Upper lobe of left lung (tissue), 6 donors: ENCODE data around the gene FKBP5. TPM values are rescaled to one million over a fixed set of nuclear protein-coding genes. Genes with fewer than 3 reads are reported as not detected.

Experiments used
- ATAC-seq, 2 donors: fragments of 200-7000 bp; cut with Tn5 transposase; one replicate each; pipeline ENCODE4 v1.9.1; 2022; ENCODE audit warnings: mild to moderate bottlenecking in 2 of 2, moderate library complexity in 2 of 2; ENCODE audit not compliant: low FRiP score in 2 of 2
- DNase-seq, 2 donors: peaks; one replicate each; pipeline ENCODE4 v3.0.0-alpha.2; 2019 to 2020
- H3K27ac ChIP-seq, 4 donors: fragments of 200-600 bp; sonication (generic); one replicate each; pipeline ENCODE4 v1.5.1; 2016 to 2019
- H3K27me3 ChIP-seq, 4 donors: fragments of 200-600 bp; sonication (generic); one replicate each; pipeline ENCODE4 v1.5.1; 2017 to 2019
- H3K36me3 ChIP-seq, 4 donors: fragments of 200-600 bp; sonication (generic); one replicate each; pipeline ENCODE4 v1.5.1; 2016 to 2019
- H3K4me1 ChIP-seq, 4 donors: fragments of 200-600 bp; sonication (generic); one replicate each; pipeline ENCODE4 v1.5.1; 2018 to 2019
- H3K4me3 ChIP-seq, 4 donors: fragments of 200-600 bp; sonication (generic); one replicate each; pipeline ENCODE4 v1.5.1; 2017 to 2019; ENCODE audit warnings: mild to moderate bottlenecking in 2 of 4, moderate library complexity in 1 of 4
- H3K9me3 ChIP-seq, 4 donors: fragments of 200-600 bp; sonication (generic); one replicate each; pipeline ENCODE4 v1.5.1; 2018 to 2019
- CTCF ChIP-seq, 6 experiments: fragments of 450-650 bp in 4 of 6; fragments of 200-600 bp in 2 of 6; sonication (generic) in 2 of 6; IDR thresholded peaks; one replicate each; pipeline ENCODE4 v1.5.1; 2016 to 2019; ENCODE audit warnings: antibody characterized with exemption in 6 of 6
- EP300 ChIP-seq, 4 donors: sonication (generic); formaldehyde crosslinking; IDR thresholded peaks; one replicate each; pipeline ENCODE4 v1.5.1; 2017; ENCODE audit warnings: antibody characterized with exemption in 4 of 4, control low read depth in 2 of 4
- POLR2A ChIP-seq, 4 donors: fragments of 450-650 bp; IDR thresholded peaks; one replicate each; pipeline ENCODE4 v1.5.1; 2016 to 2017; ENCODE audit warnings: antibody characterized with exemption in 4 of 4, mild to moderate bottlenecking in 2 of 4
- POLR2AphosphoS5 ChIP-seq, 2 donors: sonication (generic); formaldehyde crosslinking; IDR thresholded peaks; one replicate each; pipeline ENCODE4 v1.5.1; 2017; ENCODE audit warnings: antibody characterized with exemption in 2 of 2
- WGBS, 2 donors: methylation state at CpG; one replicate each; pipeline ENCODE4 v1.1.5; 2017 to 2018; 5-methylcytosine and 5-hydroxymethylcytosine counted together
- total RNA-seq, 6 donors: library from RNA; depleted of rRNA in 4 of 6; stranded (reverse); fragments of >200 nt in 4 of 6; gene quantifications; one replicate each; pipeline versions ENCODE4 v1.1.0 to v1.2.1, GENCODE V29; 2016 to 2021
- donor health status: DM: no; HTN: no; CAD: no; lungs with moderate emphysema.
- donor health status: DM: no; HTN: yes; CAD: no; lungs with severe emphysema.

Gene FKBP5
- total RNA-seq, 6 donors from 2014 or later = 112 to 203 (median 143) TPM

DNA sequence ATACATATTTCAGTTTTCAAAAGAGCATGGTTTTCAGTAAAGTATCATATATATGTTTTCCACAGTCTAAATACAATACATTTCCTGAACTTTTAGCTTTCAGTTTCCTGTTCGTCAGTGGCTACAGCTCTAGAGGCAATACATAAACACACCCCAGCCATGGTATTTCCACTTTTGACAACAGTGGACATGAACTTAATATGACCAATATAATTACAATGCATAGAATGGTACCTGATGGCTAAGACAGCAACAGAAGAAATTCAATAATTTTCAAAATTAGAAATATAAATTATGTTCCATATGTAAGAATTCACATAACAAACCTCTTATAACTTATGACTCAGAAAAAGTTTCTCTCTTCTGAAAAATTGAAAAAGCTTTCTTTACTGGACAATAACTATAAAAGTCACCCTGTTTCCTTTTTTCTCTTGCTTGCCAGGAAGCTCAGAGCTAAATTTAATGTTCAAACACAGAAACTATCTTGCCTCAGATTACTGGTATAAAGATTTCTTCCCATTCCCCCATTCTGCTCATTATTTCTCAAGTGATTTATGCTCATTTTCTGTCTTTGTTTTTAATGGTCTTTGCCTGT, 19.2 kb downstream of the FKBP5 start:
- no peaks in the 10 kb centered on the region for H3K27me3 ChIP-seq
- TF ChIP-seq EP300 (IDR thresholded peaks at IDR 0.05) (no peak), POLR2AphosphoS5 (IDR thresholded peaks at IDR 0.05) (no peak), POLR2A (IDR thresholded peaks at IDR 0.05) (no peak), CTCF (IDR thresholded peaks at IDR 0.05) (no peak)
- ATAC-seq (no peak), DNase-seq (no peak)
- H3K9me3 ChIP-seq = no peaks in the 10 kb centered on the region
- H3K4me3 ChIP-seq = peak overlapping the region in 1 of 4 donors; percentile 9
- peaks cover 36 to 76% (median 48%) of the 10 kb centered on the region in 4 donors for H3K4me1 ChIP-seq
- peaks cover 0 to 24% (median 3%) of the 10 kb centered on the region in 4 donors for H3K36me3 ChIP-seq
- peak overlapping the region in 2 of 4 donors; percentile 29 to 41 for H3K27ac ChIP-seq
- 30 to 32% methylated on average over 1 of the region's 1 CpG for WGBS, 2 donors

GRCh38 chr6:35668744-35669450, 19.8 kb downstream of the FKBP5 start:
- H3K27me3 ChIP-seq = no peaks in the 10 kb centered on the region
- H3K9me3 ChIP-seq = no peaks in the 10 kb centered on the region
- TF ChIP-seq EP300 (IDR thresholded peaks at IDR 0.05) (no peak), POLR2AphosphoS5 (IDR thresholded peaks at IDR 0.05) (no peak), CTCF (IDR thresholded peaks at IDR 0.05) (no peak), POLR2A (IDR thresholded peaks at IDR 0.05) (no peak)
- H3K4me3 ChIP-seq = peak overlapping the region in 1 of 4 donors; percentile 9
- H3K4me1 ChIP-seq = peaks cover 36 to 76% (median 48%) of the 10 kb centered on the region in 4 donors
- peak overlapping the region in 2 of 4 donors; percentile 29 to 41 for H3K27ac ChIP-seq
- H3K36me3 ChIP-seq = peaks cover 0 to 24% (median 3%) of the 10 kb centered on the region in 4 donors
- ATAC-seq (no peak), DNase-seq (no peak)

DNA sequence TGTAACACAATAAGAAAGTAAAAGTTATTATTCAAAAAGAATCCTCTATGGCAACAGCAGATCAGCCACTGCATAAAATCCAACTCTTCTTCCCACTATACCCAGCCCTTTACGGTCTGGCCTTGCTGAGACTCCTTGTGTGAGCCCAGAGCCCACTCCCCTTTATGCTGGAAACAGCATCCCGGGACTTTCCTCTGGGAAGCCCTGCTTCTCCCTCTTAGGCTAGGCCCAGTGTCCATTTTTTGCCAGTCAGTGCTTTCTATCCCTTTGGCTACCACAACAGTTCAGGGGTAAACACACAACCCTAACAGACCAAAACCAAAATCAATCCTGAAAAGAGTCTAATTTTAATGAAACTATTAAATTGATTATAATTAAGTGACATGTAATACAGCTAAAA, 20.6 kb downstream of the FKBP5 start:
- TF ChIP-seq CTCF (IDR thresholded peaks at IDR 0.05) (no peak), POLR2A (IDR thresholded peaks at IDR 0.05) (no peak), POLR2AphosphoS5 (IDR thresholded peaks at IDR 0.05) (no peak), EP300 (IDR thresholded peaks at IDR 0.05) (no peak)
- 76 to 79% methylated on average over 2 of the region's 2 CpGs for WGBS, 2 donors
- H3K4me3 ChIP-seq = no peak overlapping the region
- peaks cover 39 to 77% (median 50%) of the 10 kb centered on the region in 4 donors for H3K4me1 ChIP-seq
- DNase-seq = no peak
- ATAC-seq = no peak
- no peaks in the 10 kb centered on the region for H3K27me3 ChIP-seq
- H3K36me3 ChIP-seq = peaks cover 0 to 21% (median 3%) of the 10 kb centered on the region in 4 donors
- no peaks in the 10 kb centered on the region for H3K9me3 ChIP-seq
- peak overlapping the region in 1 of 4 donors; percentile 17 for H3K27ac ChIP-seq

- ATAC-seq (no peak), DNase-seq (no peak)
- TF ChIP-seq POLR2AphosphoS5 (IDR thresholded peaks at IDR 0.05) = no peak
- Histone ChIP-seq H3K4me3 (no peak overlapping the region), H3K27ac (no peak overlapping the region), H3K27me3 (no peaks in the 10 kb centered on the region), H3K4me1 (peaks cover 41 to 74% (median 57%) of the 10 kb centered on the region in 4 donors), H3K36me3 (peaks cover 0 to 12% (median 1%) of the 10 kb centered on the region in 4 donors), H3K9me3 (no peaks in the 10 kb centered on the region)
- WGBS, 2 donors = 85 to 92% methylated on average over 3 of the region's 3 CpGs
Observed at GRCh38 chr6:35665573-35665972, 23.1 kb downstream of the FKBP5 start.

DNA sequence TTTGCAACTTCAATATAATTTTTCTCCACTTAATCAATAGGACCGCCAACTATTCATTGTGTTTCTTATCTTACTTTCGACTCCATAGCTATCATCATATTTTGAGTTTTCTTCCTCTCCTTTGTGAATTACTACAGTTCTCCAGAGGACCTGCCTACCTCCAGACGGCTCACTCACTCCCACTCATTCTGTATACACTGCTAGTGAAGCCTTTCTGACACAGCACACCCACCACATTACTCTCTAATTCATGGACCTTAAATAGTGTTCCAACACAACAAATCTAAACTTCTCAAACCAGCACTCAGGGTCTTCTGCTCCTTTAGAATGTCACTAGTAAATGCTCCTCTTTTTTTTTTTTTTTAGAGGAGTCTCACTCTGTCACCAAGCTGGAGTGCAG, 23.8 kb downstream of the FKBP5 start:
- no peak for ATAC-seq
- WGBS, 2 donors = 74 to 77% methylated on average over 3 of the region's 3 CpGs
- no peak for TF ChIP-seq EP300 (IDR thresholded peaks at IDR 0.05)
- no peak for TF ChIP-seq CTCF (IDR thresholded peaks at IDR 0.05)
- no peak for TF ChIP-seq POLR2A (IDR thresholded peaks at IDR 0.05)
- no peak for TF ChIP-seq POLR2AphosphoS5 (IDR thresholded peaks at IDR 0.05)
- no peak for DNase-seq
- Histone ChIP-seq H3K36me3 (peaks cover 0 to 6% (median 0%) of the 10 kb centered on the region in 4 donors), H3K9me3 (no peaks in the 10 kb centered on the region), H3K4me3 (no peak overlapping the region), H3K27me3 (no peaks in the 10 kb centered on the region), H3K4me1 (peaks cover 40 to 68% (median 56%) of the 10 kb centered on the region in 4 donors), H3K27ac (no peak overlapping the region)
